H54 (cell line): ENCODE results near the gene RSPO4.
A peak's percentile ranks its signal among the peaks of the same experiment; 100 is the strongest.

Source experiments
- DNase-seq: peaks from one replicate; pipeline ENCODE4 v3.0.0; 2011; ENCODE audit warnings: low spot score, mixed read lengths; ENCODE audit not compliant: insufficient read length
- FAIRE-seq: peaks from 3 replicates; lab custom pipeline; 2011; peaks lifted over from hg19 to GRCh38; lab: Jason Lieb, UNC
- POLR2A ChIP-seq: IDR thresholded peaks from 2 replicates; pipeline ENCODE4 v1.6.1; 2011; ENCODE audit warnings: low read depth, mild to moderate bottlenecking, low read length

Gene RSPO4

GRCh38 chr20:910870-911770 lies 91.0 kb downstream of the RSPO4 start:
- DNase-seq (peak; percentile 30), FAIRE-seq (no peak)
- no peak for TF ChIP-seq POLR2A

GRCh38 chr20:910132-910869 lies 91.8 kb downstream of the RSPO4 start:
- DNase-seq (no peak), FAIRE-seq (no peak)
- no peak for TF ChIP-seq POLR2A

GRCh38 chr20:909641-910040 lies 92.5 kb downstream of the RSPO4 start:
- TF ChIP-seq POLR2A, result no peak
- DNase-seq, result no peak
- no peak for FAIRE-seq
